PC-3 (cell line): Measurements from ENCODE around the gene LATS2.

Experiments
- CTCF ChIP-seq: fragments of 300-600 bp; sonication (generic); conservative IDR thresholded peaks from 2 replicates; pipeline ENCODE4 v1.5.1; 2017; ENCODE audit warnings: antibody characterized with exemption, low read depth, mild to moderate bottlenecking, low read length
- EZH2 ChIP-seq: fragments of 300-600 bp; sonication (generic); IDR thresholded peaks from one replicate; pipeline ENCODE4 v1.6.1; 2017; ENCODE audit warnings: antibody characterized with exemption, mild to moderate bottlenecking, low read length; ENCODE audit not compliant: unreplicated experiment

- TF ChIP-seq CTCF (no peak), EZH2 (no peak)
Measured at GRCh38 chr13:21095311-21095710, 33.9 kb upstream of the LATS2 start.
